NT2/D1 (cell line): ENCODE measurements around the gene NRXN2.

Experiments
- SUZ12 ChIP-seq: IDR thresholded peaks from 2 replicates; pipeline ENCODE4 v1.6.1; 2011; ENCODE audit not compliant: insufficient read length, insufficient read depth; ENCODE audit errors: extremely low read depth
- ZNF274 ChIP-seq: IDR thresholded peaks from 2 replicates; pipeline ENCODE4 v1.6.1; 2011; ENCODE audit warnings: mild to moderate bottlenecking, low read depth, low read length

- TF ChIP-seq ZNF274, result no peak
- TF ChIP-seq SUZ12, result no peak
Measured at GRCh38 chr11:64611869-64612646, 110.9 kb downstream of the NRXN2 start.
